Brain microvascular endothelial cell (primary cell): Measurements from ENCODE around the gene FAM72C.
"Not testable (repeated sequence)": the region's sequence is repeated elsewhere in the genome, so short reads cannot be mapped to it uniquely, and the experiment has no call there.

Source experiments
- DNase-seq: peaks from one replicate; pipeline ENCODE4 v3.0.0-alpha.2; 2020
- H3K27ac ChIP-seq: fragments of 250-450 bp; sonication (Bioruptor Pico); 2 replicates; pipeline ENCODE4 v1.5.1; 2020; ENCODE audit warnings: mild to moderate bottlenecking, moderate library complexity
- H3K27me3 ChIP-seq: fragments of 250-450 bp; sonication (Bioruptor Pico); replicated peaks from 2 replicates; pipeline ENCODE4 v1.5.1; 2020; ENCODE audit warnings: mild to moderate bottlenecking
- H3K36me3 ChIP-seq: fragments of 250-450 bp; sonication (Bioruptor Pico); replicated peaks from 2 replicates; pipeline ENCODE4 v1.5.1; 2020; ENCODE audit warnings: mild to moderate bottlenecking
- H3K4me3 ChIP-seq: 2 replicates; pipeline ENCODE4 v1.5.1; 2011; ENCODE audit warnings: low read depth, mild to moderate bottlenecking, control low read depth, low read length, moderate library complexity
- in situ Hi-C: cut with HindIII; loops from 2 replicates; pipeline ENCODE4 v1.10.0; 2017; ENCODE audit warnings: low sequenced_read_pairs, low pct_ligation_motif_present

The FAM72C gene

GRCh38 chr1:143971924-143972700 lies at the start of gene FAM72C:
Gene FAM72C, minus strand, starts transcription at chr1:143971986. Its CDS starts 845 bp downstream, at chr1:143971141.
- H3K27ac ChIP-seq, H3K4me3 ChIP-seq, H3K36me3 ChIP-seq, H3K27me3 ChIP-seq, in situ Hi-C loops, DNase-seq: not testable (repeated sequence)

DNA sequence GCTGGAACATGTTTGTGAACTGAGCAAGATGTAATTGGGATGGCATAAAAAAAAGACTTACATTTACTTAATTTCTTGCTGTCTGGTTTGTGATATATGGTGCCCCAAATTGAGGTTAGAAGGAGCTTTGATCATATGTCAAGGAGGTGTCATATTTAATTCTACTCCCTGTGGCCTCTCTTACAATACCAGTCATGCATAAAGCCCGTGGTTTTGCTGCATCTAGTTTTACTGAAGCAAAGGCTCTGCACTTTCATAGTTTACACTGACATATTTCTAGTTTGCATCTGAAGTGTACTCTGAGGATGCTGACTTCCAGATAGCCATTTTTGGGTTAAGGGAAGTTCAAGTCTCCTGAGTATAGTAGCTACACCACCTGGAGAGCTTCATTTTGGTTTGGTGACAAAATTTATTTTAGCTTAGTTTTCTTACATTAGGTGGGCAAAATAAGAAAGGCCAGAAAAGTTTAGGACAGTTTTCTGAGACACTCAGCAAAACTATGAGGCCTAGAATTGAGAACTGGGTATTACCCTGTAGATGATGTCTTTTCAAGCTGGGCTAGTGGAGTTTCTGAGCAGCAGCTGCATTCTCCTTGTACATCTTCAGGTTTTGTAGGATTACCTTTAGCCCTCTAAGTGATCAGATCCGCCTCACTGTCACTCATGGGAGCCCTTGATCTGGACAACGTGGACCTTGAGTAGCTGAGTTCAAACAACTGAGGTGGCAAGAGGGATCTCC lies 48.4 kb upstream of the FAM72C start:
- DNase-seq, H3K4me3 ChIP-seq, H3K27ac ChIP-seq, H3K36me3 ChIP-seq, H3K27me3 ChIP-seq, in situ Hi-C loops: not testable (repeated sequence)

DNA sequence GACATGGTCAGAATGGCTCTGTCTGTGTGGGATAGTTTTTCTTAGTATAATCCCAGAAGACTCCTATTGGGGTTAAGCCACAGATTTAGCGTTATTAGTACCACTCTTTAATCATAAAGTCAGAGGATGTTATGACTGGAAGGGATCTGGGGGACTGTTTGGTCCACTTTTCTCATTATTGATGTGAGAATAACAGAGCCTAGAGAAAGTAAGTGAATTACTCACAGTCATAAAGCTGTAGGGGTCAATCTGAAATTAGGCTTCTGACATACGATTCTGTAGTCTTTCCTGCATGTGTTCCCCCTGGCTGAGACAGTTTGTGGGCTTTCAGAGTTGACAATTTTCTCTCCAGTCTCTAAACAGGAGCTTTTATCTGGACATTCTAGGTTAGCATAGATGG lies 47.3 kb upstream of the FAM72C start:
- H3K27me3 ChIP-seq, H3K27ac ChIP-seq, H3K36me3 ChIP-seq, in situ Hi-C loops, DNase-seq, H3K4me3 ChIP-seq: not testable (repeated sequence)

- H3K4me3 ChIP-seq, in situ Hi-C loops, DNase-seq, H3K27me3 ChIP-seq, H3K36me3 ChIP-seq, H3K27ac ChIP-seq: not testable (repeated sequence)
Measured at GRCh38 chr1:144015180-144015966, 43.6 kb upstream of the FAM72C start.

DNA sequence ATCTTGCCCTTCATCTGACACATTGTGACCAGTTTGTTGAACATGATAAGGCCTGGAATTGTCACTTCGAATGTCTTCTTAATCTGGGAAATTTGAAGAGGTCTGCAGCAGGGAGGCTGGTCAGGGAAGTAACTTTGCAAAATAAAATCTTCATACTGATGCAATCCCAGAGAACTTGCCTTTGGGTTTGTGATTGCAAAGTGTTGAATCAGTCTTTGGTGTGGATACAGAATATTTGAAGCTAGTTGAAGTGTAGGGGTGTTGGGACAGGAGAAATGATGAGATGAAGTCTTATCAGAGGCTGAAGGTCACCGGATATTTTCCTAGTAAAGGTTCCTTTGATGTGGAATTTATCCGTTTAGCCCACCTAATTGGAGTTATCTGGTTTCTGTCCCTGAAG lies 42.7 kb upstream of the FAM72C start:
- H3K4me3 ChIP-seq, H3K36me3 ChIP-seq, DNase-seq, H3K27ac ChIP-seq, H3K27me3 ChIP-seq, in situ Hi-C loops: not testable (repeated sequence)

DNA sequence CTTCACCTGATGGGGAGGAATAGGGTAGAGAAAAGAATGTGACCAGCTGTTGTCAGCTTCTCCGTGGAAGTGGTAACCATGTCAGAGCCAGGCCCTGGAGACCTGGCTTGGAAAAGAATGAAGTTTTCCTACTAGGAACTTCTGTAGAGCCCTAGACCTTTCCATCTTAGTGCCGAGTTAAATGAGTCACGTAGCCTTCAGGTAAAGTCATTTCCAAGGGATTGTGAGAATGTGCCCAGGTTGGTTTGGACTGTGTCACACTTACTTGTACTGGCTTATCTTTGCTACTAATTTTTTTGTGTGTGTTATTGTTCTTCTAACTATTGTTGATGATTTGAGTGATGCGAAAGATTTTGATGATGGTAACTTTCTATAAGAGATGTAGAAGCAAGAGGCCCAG lies 42.3 kb upstream of the FAM72C start:
- H3K4me3 ChIP-seq, DNase-seq, H3K36me3 ChIP-seq, in situ Hi-C loops, H3K27ac ChIP-seq, H3K27me3 ChIP-seq: not testable (repeated sequence)

GRCh38 chr1:144012168-144012733 lies 40.5 kb upstream of the FAM72C start:
- in situ Hi-C loops, H3K27me3 ChIP-seq, H3K4me3 ChIP-seq, H3K27ac ChIP-seq, DNase-seq, H3K36me3 ChIP-seq: not testable (repeated sequence)

DNA sequence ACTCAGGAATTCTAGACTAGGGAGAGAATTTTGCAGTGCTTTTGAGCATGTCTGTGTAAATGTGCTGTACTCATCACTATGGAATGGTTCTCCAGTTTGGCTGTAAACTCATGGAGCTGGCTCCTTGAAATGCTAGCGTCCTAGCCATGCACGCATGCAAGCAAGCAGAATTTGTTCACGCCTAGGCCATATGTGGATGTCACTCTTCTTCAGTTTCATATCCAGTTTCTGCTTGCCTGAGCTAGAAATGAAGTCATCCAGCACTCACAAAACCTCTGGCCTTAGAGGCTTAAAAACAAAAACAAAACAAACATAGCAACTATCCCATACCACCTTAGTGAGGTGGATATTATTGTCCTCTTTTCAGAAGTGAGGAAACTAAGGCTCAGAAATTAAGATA lies 37.6 kb upstream of the FAM72C start:
- H3K36me3 ChIP-seq, H3K27ac ChIP-seq, H3K4me3 ChIP-seq, H3K27me3 ChIP-seq, DNase-seq, in situ Hi-C loops: not testable (repeated sequence)

GRCh38 chr1:144004259-144004658 lies 32.5 kb upstream of the FAM72C start:
- in situ Hi-C loops, result not testable (repeated sequence)

DNA sequence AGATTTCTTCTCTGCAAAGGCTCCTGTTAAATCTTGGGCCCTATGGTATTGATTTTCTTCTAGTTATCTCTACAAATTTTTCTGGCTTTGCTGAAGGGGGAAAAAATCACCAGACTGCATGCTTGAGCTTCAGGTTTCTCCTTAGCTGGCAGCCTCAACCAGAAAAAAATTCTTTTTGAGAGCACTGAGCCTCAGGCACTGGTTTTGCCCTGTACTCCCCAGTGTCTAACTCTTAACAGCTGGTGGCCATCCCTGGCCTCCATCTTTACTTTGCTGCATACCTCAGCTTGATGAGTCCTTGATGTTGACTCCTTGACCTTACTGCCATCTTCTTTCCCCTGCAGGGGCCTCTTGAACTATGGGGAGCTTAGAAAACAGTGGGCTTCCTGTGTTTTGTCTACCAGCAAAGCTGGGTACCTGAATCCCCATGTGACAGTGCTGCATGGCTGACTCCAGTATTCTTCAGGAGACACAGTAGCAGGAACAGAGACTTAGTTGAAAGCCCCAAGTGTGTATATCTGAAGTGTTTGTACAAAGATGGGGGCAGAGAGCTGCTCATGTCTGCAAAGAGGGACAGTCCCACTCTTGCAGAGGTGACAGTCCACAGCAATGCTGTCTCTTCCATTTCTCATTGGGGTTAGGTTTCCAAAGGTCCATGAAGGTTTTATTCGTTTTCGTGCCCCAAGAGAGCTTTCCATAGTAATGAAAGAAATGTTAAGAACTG lies 31.7 kb upstream of the FAM72C start:
- H3K27me3 ChIP-seq, H3K27ac ChIP-seq, in situ Hi-C loops, DNase-seq, H3K36me3 ChIP-seq, H3K4me3 ChIP-seq: not testable (repeated sequence)

More at GRCh38 chr1:144004259-144004658, 32.5 kb upstream of the FAM72C start:
- not testable (repeated sequence) for H3K4me3 ChIP-seq, DNase-seq, H3K27ac ChIP-seq, H3K36me3 ChIP-seq, H3K27me3 ChIP-seq

- H3K4me3 ChIP-seq, DNase-seq, H3K36me3 ChIP-seq, in situ Hi-C loops, H3K27ac ChIP-seq, H3K27me3 ChIP-seq: not testable (repeated sequence)
Measured at GRCh38 chr1:144002141-144002881, 30.5 kb upstream of the FAM72C start.

DNA sequence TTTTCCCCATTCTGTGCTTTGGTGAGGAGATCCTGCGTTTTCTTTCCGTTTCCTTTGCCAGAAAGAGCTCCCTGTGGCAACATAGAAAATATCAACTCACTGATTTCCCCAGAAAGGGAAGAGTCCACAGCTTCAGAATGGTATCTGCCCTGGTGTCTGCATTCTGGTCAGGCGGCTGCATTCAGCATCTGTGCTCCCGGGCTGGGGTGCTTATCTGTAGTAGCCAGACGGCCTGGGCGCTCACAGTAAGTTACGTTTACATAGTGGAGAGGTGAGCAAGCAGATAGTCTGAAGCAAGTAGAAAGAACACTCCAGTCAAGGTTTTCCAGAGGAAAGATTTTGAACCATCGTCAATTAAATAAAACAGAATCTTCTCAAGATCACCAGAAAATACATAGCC lies 29.3 kb upstream of the FAM72C start:
- H3K36me3 ChIP-seq, DNase-seq, in situ Hi-C loops: not testable (repeated sequence)

GRCh38 chr1:143996020-143996419 lies 24.2 kb upstream of the FAM72C start:
- DNase-seq, result not testable (repeated sequence)

More for the DNA sequence above, 29.3 kb upstream of the FAM72C start:
- not testable (repeated sequence) for H3K4me3 ChIP-seq, H3K27me3 ChIP-seq, H3K27ac ChIP-seq

More at GRCh38 chr1:143996020-143996419, 24.2 kb upstream of the FAM72C start:
- H3K27me3 ChIP-seq, H3K27ac ChIP-seq, in situ Hi-C loops, H3K36me3 ChIP-seq, H3K4me3 ChIP-seq: not testable (repeated sequence)
